ENCODE data around the gene CDC42BPG.
A peak's percentile ranks its signal among the peaks of the same experiment; 100 is the strongest.
"Not testable (repeated sequence)": the region's sequence is repeated elsewhere in the genome, so short reads cannot be mapped to it uniquely, and the experiment has no call there.

Gene CDC42BPG

DNA sequence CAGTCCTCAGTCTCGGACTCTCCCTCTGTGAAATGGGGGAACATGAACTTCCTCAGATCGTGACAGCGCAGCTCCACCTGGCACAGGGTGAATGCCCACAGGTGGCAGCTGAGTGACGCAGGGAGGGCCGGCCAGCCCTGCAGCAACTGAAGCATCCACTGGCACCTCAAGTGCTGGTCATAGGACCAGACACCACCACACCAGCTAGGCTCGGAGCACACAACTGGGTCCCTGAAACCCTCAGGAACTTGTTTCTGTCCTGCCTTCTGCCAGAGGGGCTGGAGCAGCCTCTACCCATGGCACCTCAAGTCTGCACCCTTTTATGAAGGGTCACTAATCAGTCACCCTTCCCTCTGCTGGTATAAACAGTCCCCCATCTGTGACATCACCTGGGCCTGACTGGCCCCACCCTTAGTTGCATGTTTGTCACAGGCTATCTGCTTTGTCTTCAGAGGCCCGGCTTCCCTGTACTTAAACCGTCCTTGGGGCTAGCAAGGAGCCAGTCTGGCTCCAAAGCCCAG, 7.4 kb upstream of the CDC42BPG start:
- H3K27ac ChIP-seq: peak overlapping the region; percentile 75
- H3K27me3 ChIP-seq: no peaks in the 10 kb centered on the region
- no peaks in the 10 kb centered on the region for H3K9me3 ChIP-seq
- peak overlapping the region; percentile 97 for H3K4me2 ChIP-seq
- H3K9ac ChIP-seq: peak overlapping the region; percentile 53
- H3K36me3 ChIP-seq: peaks cover 31% of the 10 kb centered on the region
- no peak for TF ChIP-seq Cebpa-rat (IDR thresholded peaks at IDR 0.05)
- H3K4me3 ChIP-seq: peak overlapping the region; percentile 17; the same call in 1 of the 2 replicates
- peaks cover 100% of the 10 kb centered on the region for H3K4me1 ChIP-seq
- H4K20me1 ChIP-seq: peaks cover 57% of the 10 kb centered on the region

DNA sequence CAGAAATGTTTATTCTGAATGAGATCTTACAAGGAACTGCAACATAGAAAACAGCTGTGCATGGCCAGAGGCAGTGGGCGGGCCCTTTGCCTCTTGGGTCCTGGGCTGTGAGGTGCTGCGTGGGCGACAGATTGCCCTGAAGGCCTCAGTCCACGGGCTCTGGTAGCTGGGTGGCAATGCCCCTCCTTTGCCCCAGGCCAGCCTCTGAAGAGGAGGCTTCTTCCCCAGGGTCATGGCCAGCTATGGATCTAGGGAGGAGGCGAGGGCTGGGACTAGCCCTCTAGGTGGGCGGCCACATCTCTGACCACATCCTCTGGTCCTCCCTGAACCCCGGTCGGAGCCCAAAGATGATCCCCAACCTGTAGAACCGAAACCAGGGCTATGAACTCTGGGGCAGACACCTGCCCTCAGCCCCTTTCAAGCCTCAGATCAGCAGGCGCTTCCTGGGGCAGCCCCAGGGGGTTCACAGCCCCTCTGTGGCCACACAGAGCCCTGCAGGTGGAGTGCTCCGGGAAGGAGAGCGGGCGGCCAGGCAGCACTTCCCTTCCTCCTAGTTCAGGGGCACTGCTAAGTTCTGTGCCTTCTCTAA, 6.6 kb upstream of the CDC42BPG start:
- peak overlapping the region; percentile 97 for H3K4me2 ChIP-seq

GRCh38 chr11:64849598-64850356, 5.3 kb upstream of the CDC42BPG start:
- Histone ChIP-seq H4K20me1 (peaks cover 39% of the 10 kb centered on the region), H3K4me1 (peaks cover 91% of the 10 kb centered on the region), H3K4me2 (peak overlapping the region; percentile 97), H3K27ac (peak overlapping the region; percentile 65), H3K27me3 (no peaks in the 10 kb centered on the region), H3K9me3 (no peaks in the 10 kb centered on the region), H3K4me3 (no peak overlapping the region), H3K36me3 (peaks cover 22% of the 10 kb centered on the region), H3K9ac (peak overlapping the region; percentile 21; the same call in 1 of the 2 replicates)
- TF ChIP-seq Cebpa-rat (IDR thresholded peaks at IDR 0.05): no peak

More for the DNA sequence above, 6.6 kb upstream of the CDC42BPG start:
- Histone ChIP-seq H3K36me3 (peaks cover 30% of the 10 kb centered on the region), H3K9ac (peak overlapping the region; percentile 53), H4K20me1 (peaks cover 51% of the 10 kb centered on the region), H3K9me3 (no peaks in the 10 kb centered on the region), H3K27me3 (no peaks in the 10 kb centered on the region), H3K4me1 (peaks cover 95% of the 10 kb centered on the region), H3K27ac (peak overlapping the region; percentile 75), H3K4me3 (0 out of 2 replicates have a peak overlapping the region, but pooled peaks have one; percentile 17)
- TF ChIP-seq Cebpa-rat (IDR thresholded peaks at IDR 0.05): no peak

DNA sequence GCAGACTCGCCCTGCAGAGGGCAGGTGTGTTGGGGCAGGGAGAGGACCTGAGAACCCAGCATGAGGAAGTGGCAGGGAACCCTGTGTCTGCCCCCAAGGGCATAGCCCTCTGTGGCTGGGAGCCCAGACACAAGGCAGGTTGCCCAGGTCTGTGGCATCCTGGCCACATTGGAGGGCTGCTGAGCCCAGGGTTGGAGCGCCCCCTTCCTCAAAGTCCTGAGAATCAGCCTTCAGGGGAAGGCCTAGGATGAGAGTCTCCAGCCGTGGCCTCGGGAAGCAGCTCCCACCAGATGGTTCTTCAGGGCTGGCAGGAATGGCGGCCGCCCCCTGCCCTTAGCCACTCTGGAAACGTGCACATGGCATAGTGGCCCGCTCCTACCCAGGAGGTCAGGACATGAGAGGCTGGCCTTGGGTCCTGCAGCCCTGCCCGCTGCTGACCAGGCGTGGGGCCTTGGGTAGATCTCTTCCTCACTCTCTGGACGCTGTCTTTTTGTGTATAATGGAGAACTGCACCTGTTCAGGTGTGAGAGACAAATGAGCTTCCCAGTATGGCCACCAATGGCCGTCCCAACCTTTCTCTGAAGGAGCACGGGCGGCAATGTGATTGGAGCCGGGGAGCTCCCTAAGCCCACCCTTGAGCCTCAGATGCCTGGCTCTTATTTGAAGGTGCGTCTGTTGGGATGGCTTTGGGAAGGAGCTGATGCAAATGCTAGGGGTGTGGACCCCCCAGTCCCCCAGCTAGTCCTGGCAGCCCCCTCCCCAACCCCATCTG, 4.6 kb upstream of the CDC42BPG start:
- Histone ChIP-seq H3K27me3 (peaks cover 4% of the 10 kb centered on the region), H3K36me3 (peaks cover 15% of the 10 kb centered on the region), H3K4me2 (peak overlapping the region; percentile 97), H3K4me3 (no peak overlapping the region; the same call in 1 of the 2 replicates), H3K27ac (peak overlapping the region; percentile 65), H3K9ac (peak overlapping the region; percentile 21), H4K20me1 (peaks cover 31% of the 10 kb centered on the region), H3K4me1 (peaks cover 87% of the 10 kb centered on the region), H3K9me3 (no peaks in the 10 kb centered on the region)
- TF ChIP-seq Cebpa-rat (IDR thresholded peaks at IDR 0.05): no peak

DNA sequence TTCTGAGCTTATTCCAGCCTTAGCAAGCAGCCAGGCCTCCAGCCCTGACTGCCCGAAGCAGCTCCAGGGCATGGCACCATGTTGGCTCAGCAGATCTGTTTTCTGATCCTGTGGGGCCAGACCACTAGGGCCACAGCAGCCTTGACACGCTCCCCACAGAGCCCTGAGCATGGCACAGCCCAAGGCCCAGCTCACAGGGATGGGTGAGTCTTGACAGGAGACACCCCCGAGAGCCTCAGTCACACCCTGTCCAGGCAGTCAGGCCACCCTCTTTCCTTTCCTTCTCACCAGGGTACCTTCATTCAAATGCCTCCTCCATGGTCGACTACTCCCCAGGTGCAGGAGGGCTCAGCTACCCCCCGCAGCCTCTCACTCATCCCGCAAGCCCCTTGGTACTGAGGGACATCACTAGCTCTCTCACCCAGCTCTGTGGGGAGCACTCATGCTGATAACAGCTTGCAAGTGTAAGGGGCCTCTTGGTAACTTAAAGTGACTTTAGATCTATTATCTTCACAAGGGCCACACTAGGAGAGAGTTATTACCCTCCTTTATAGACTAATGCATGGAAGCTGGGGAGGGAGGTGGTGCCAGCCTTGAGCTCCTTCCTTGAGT, 3.9 kb upstream of the CDC42BPG start:
- no peak for TF ChIP-seq Cebpa-rat (IDR thresholded peaks at IDR 0.05)
- H3K4me2 ChIP-seq: peak overlapping the region; percentile 97
- H4K20me1 ChIP-seq: peaks cover 26% of the 10 kb centered on the region
- H3K9ac ChIP-seq: peak overlapping the region; percentile 30; the same call in 1 of the 2 replicates
- H3K36me3 ChIP-seq: peaks cover 8% of the 10 kb centered on the region; the same call in 1 of the 2 replicates
- no peak overlapping the region for H3K4me3 ChIP-seq
- no peaks in the 10 kb centered on the region for H3K9me3 ChIP-seq
- peaks cover 87% of the 10 kb centered on the region for H3K4me1 ChIP-seq
- H3K27ac ChIP-seq: peak overlapping the region; percentile 65
- H3K27me3 ChIP-seq: peaks cover 8% of the 10 kb centered on the region

DNA sequence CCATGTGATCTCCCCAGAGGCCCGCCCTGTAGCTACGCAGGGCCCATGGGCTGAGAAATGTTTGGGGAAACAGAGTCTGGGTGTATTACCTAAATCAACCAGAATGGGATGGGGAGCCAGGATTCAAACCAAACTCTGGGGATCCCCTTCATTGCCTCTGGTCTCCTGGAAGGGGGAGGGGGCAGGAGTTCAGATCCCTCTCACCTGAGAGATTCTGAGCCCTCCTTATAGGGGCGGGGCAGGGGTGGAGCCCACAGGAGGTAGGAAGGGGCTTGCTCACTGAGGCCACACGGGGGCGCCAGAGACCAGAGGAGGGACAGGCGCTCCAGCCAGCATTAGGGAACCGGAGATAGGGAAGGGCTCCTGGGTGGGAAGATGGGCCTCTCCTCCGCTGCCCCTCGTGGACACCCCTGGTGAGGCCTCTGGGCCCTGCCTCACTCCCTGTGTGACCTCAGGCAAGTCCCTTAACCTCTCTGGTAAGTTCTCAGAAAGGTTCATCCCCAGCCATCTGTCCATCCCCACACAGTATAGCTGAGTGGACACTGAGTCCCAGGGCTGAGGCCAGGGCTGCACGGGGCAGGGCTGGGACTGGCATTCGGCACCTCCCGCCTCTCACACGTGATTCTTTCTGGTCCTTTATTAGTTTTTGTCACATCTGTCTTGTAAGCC, 2.7 kb upstream of the CDC42BPG start:
- no peak overlapping the region for H3K4me3 ChIP-seq
- H3K9me3 ChIP-seq: no peaks in the 10 kb centered on the region
- H3K4me2 ChIP-seq: peak overlapping the region; percentile 48
- H3K4me1 ChIP-seq: peaks cover 83% of the 10 kb centered on the region
- H3K27me3 ChIP-seq: peaks cover 10% of the 10 kb centered on the region
- TF ChIP-seq Cebpa-rat (IDR thresholded peaks at IDR 0.05): no peak
- H4K20me1 ChIP-seq: peaks cover 17% of the 10 kb centered on the region
- H3K9ac ChIP-seq: no peak overlapping the region
- no peaks in the 10 kb centered on the region for H3K36me3 ChIP-seq
- no peak overlapping the region for H3K27ac ChIP-seq

DNA sequence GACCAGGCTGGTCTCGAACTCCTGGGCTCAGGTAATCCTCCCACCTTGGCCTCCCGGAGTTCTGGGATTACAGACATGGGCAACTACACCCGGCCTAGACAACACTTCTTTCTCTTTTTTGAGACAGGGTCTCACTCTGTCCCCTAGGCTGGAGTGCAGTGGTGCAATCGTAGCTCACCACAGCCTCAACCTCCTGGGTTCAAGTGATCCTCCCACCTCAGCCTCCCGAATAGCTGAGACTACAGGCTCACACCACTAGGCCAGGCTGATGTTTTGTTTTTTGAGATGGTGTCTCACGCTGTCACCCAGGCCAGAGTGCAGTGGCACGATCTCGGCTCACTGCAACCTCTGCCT, 1.3 kb upstream of the CDC42BPG start:
- not testable (repeated sequence) for H3K4me2 ChIP-seq, H3K4me3 ChIP-seq, H3K9ac ChIP-seq, H3K27ac ChIP-seq, H4K20me1 ChIP-seq, H3K9me3 ChIP-seq, H3K36me3 ChIP-seq
- peaks cover 69% of the 10 kb centered on the region for H3K4me1 ChIP-seq
- peaks cover 10% of the 10 kb centered on the region for H3K27me3 ChIP-seq

GRCh38 chr11:64845129-64845775, 799 bp upstream of the CDC42BPG start:
- Histone ChIP-seq H3K4me1 (peaks cover 64% of the 10 kb centered on the region), H3K27me3 (peaks cover 10% of the 10 kb centered on the region), H3K36me3 (no peaks in the 10 kb centered on the region), H3K4me2 (peak overlapping the region; percentile 84), H3K27ac (no peak overlapping the region), H3K9ac (0 out of 2 replicates have a peak overlapping the region, but pooled peaks have one; percentile 45), H4K20me1 (0 out of 2 replicates have a peak, but pooled peaks cover 4% of the 10 kb centered on the region), H3K9me3 (no peaks in the 10 kb centered on the region), H3K4me3 (peak overlapping the region; percentile 65)
- no peak for TF ChIP-seq Cebpa-rat (IDR thresholded peaks at IDR 0.05)
